ENCODE measurements around the gene TFB1M. TPM values are rescaled to one million over a fixed set of nuclear protein-coding genes. Genes with fewer than 3 reads are reported as not detected.

TFB1M gene
- total RNA-seq, 2 experiments from 2014 or later, result 7.2 to 9.2 TPM

GRCh38 chr6:155216312-155217046 lies 97.8 kb downstream of the TFB1M start:
- Histone ChIP-seq H3K27ac (ENCODE audit: low read depth in 1 of 2, low read length in 2 of 2) (no peak overlapping the region), H3K27me3 (ENCODE audit: control insufficient read depth in 1 of 2, insufficient read depth in 2 of 2, low read length in 2 of 2) (peaks cover 0 to 2% of the 10 kb centered on the region in 2 experiments), H3K36me3 (ENCODE audit: insufficient read depth, low read length) (no peaks in the 10 kb centered on the region), H3K4me1 (ENCODE audit: insufficient read depth, low read length) (no peaks in the 10 kb centered on the region), H3K4me3 (ENCODE audit: low read length) (no peak overlapping the region), H3K9me3 (ENCODE audit: control insufficient read depth in 1 of 2, insufficient read depth in 1 of 2, low read length in 2 of 2) (peaks cover 0 to 5% of the 10 kb centered on the region in 2 experiments)
- Mint-ChIP-seq H3K36me3 (ENCODE audit: low read depth) (no peaks in the 10 kb centered on the region), H3K27me3 (no peaks in the 10 kb centered on the region), H3K9me3 (no peaks in the 10 kb centered on the region), H3K27ac (no peak overlapping the region), H3K4me1 (ENCODE audit: low read depth) (no peaks in the 10 kb centered on the region), H3K4me3 (no peak overlapping the region)
- DNase-seq (no peak), ATAC-seq (ENCODE audit: poor library complexity) (no peak)
- intact Hi-C loops (cut with DNase I, micrococcal nuclease), result no loop called here
- ChIA-PET CTCF (no interaction called here), POLR2A (no interaction called here)
- no peak for TF ChIP-seq CTCF (IDR thresholded peaks at IDR 0.05)

GRCh38 chr6:155215906-155216305 lies 98.4 kb downstream of the TFB1M start:
- Mint-ChIP-seq H3K4me1 (ENCODE audit: low read depth) (no peaks in the 10 kb centered on the region), H3K27ac (no peak overlapping the region), H3K36me3 (ENCODE audit: low read depth) (no peaks in the 10 kb centered on the region), H3K9me3 (no peaks in the 10 kb centered on the region), H3K27me3 (no peaks in the 10 kb centered on the region), H3K4me3 (no peak overlapping the region)
- no peak for TF ChIP-seq CTCF (IDR thresholded peaks at IDR 0.05)
- ATAC-seq (ENCODE audit: poor library complexity) (no peak), DNase-seq (no peak)
- POLR2A ChIA-PET, result no interaction called here
- Histone ChIP-seq H3K4me3 (ENCODE audit: low read length) (no peak overlapping the region), H3K36me3 (ENCODE audit: insufficient read depth, low read length) (no peaks in the 10 kb centered on the region), H3K9me3 (ENCODE audit: control insufficient read depth in 1 of 2, insufficient read depth in 1 of 2, low read length in 2 of 2) (peaks cover 0 to 5% of the 10 kb centered on the region in 2 experiments), H3K27me3 (ENCODE audit: control insufficient read depth in 1 of 2, insufficient read depth in 2 of 2, low read length in 2 of 2) (peaks cover 0 to 2% of the 10 kb centered on the region in 2 experiments), H3K27ac (ENCODE audit: low read depth in 1 of 2, low read length in 2 of 2) (no peak overlapping the region), H3K4me1 (ENCODE audit: insufficient read depth, low read length) (no peaks in the 10 kb centered on the region)
- CTCF ChIA-PET, result no interaction called here
- intact Hi-C loops (cut with DNase I, micrococcal nuclease), result no loop called here

DNA sequence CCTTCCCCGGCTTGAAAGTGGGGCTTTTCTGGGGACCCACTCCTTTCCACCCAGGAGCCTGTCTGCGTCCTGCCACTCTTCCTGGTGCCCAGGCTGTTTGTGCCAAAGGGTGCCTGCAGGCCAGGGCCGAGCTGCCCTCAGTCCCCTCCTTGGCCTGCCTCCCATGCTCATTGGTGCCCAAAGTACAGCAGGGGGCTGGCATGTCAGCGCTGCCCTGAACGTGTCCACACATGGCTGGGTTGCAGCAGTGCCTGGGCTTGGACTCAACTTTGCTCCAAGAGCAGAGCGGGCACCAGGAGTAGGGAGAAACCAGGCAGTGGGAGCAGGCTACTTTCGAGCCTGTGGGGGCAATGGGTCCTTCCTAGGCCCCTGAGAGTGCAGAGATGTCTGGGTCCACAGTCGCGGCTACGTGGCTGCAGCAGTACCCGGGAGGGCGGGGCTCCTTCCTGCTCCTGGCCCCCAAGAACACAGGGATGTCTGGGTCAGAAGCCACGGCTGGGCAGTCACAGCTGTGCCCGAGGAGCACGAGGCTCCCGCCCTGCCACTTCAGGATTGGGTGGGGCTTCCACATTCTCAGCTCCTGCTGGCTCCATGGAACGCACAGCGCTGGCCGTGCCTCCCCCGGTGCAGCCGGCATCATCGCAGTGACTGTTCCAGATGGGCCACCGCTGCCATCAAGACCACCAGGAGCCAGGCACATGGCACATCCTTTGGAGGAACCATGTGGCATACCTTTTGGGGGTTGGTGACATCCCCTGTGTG lies 100.5 kb downstream of the TFB1M start:
- ChIA-PET POLR2A (interaction anchor here (1.2 kb wide), 1 partner anchor 12 kb away, joined by 3 read pairs; no protein-coding TSS in a partner anchor), CTCF (no interaction called here)
- ATAC-seq (ENCODE audit: poor library complexity) (no peak), DNase-seq (no peak)
- no peaks in the 10 kb centered on the region for H3K9me3 Mint-ChIP-seq
- H3K27me3 ChIP-seq (ENCODE audit: control insufficient read depth in 1 of 2, insufficient read depth in 2 of 2, low read length in 2 of 2), result peaks cover 0 to 2% of the 10 kb centered on the region in 2 experiments
- no peaks in the 10 kb centered on the region for H3K4me1 ChIP-seq (ENCODE audit: insufficient read depth, low read length)
- H3K4me3 Mint-ChIP-seq, result no peak overlapping the region
- H3K36me3 ChIP-seq (ENCODE audit: insufficient read depth, low read length), result no peaks in the 10 kb centered on the region
- no peak for TF ChIP-seq CTCF (IDR thresholded peaks at IDR 0.05)
- H3K4me1 Mint-ChIP-seq (ENCODE audit: low read depth), result no peaks in the 10 kb centered on the region
- no peaks in the 10 kb centered on the region for H3K36me3 Mint-ChIP-seq (ENCODE audit: low read depth)
- no peak overlapping the region for H3K4me3 ChIP-seq (ENCODE audit: low read length)
- H3K27me3 Mint-ChIP-seq, result no peaks in the 10 kb centered on the region
- intact Hi-C loops (cut with DNase I, micrococcal nuclease), result no loop called here
- H3K27ac Mint-ChIP-seq, result no peak overlapping the region
- H3K9me3 ChIP-seq (ENCODE audit: control insufficient read depth in 1 of 2, insufficient read depth in 1 of 2, low read length in 2 of 2), result peaks cover 0 to 5% of the 10 kb centered on the region in 2 experiments
- H3K27ac ChIP-seq (ENCODE audit: low read depth in 1 of 2, low read length in 2 of 2), result no peak overlapping the region

Data from CD4-positive, alpha-beta T cell (primary cell).